Suprapubic skin (tissue), 4 donors: ENCODE results near the gene WWC1.

ENCODE experiments used
- CTCF ChIP-seq, 2 donors: fragments of 200-600 bp in 1 of 2; fragments of 450-650 bp in 1 of 2; sonication (generic) in 1 of 2; IDR thresholded peaks; one replicate each; pipeline ENCODE4 v1.5.1; 2016 to 2019; ENCODE audit warnings: antibody characterized with exemption in 2 of 2, mild to moderate bottlenecking in 1 of 2, moderate library complexity in 1 of 2
- EP300 ChIP-seq: sonication (generic); formaldehyde crosslinking; IDR thresholded peaks from one replicate; pipeline ENCODE4 v1.6.1; 2017; ENCODE audit warnings: antibody characterized with exemption
- POLR2A ChIP-seq, 2 donors: fragments of 450-650 bp; IDR thresholded peaks; one replicate each; pipeline ENCODE4 v1.6.1; 2017; ENCODE audit warnings: antibody characterized with exemption in 2 of 2, mild to moderate bottlenecking in 2 of 2, moderate library complexity in 2 of 2
- POLR2AphosphoS5 ChIP-seq, 3 donors: sonication (generic); formaldehyde crosslinking; IDR thresholded peaks; one replicate each; pipeline ENCODE4 v1.6.1; 2017; ENCODE audit warnings: antibody characterized with exemption in 3 of 3

- TF ChIP-seq CTCF (IDR thresholded peaks at IDR 0.05) (no peak), POLR2AphosphoS5 (IDR thresholded peaks at IDR 0.05) (no peak), POLR2A (IDR thresholded peaks at IDR 0.05) (no peak), EP300 (no peak)
Observed at GRCh38 chr5:168463081-168463480, 171.6 kb downstream of the WWC1 start.
